SK-N-MC (cell line): ENCODE data around the gene SP1.
A peak's percentile ranks its signal among the peaks of the same experiment; 100 is the strongest.
"Not testable (repeated sequence)": the region's sequence is repeated elsewhere in the genome, so short reads cannot be mapped to it uniquely, and the experiment has no call there.

Experiments used
- DNase-seq: peaks from one replicate; pipeline ENCODE4 v3.0.0-alpha.2; 2011; ENCODE audit warnings: low read depth, low spot score
- H3K27ac ChIP-seq: fragments of 200-600 bp; sonication (generic); 2 replicates; pipeline ENCODE4 v1.5.1; 2016; ENCODE audit warnings: mixed run types
- H3K36me3 ChIP-seq: fragments of 200-600 bp; sonication (generic); 2 replicates; pipeline ENCODE4 v1.6.1; 2017; ENCODE audit warnings: antibody characterized with exemption, low read length, mixed read lengths; ENCODE audit not compliant: insufficient read depth
- H3K4me3 ChIP-seq: fragments of 200-600 bp; sonication (generic); 2 replicates; pipeline ENCODE4 v1.5.1; 2016
- H3K9ac ChIP-seq: fragments of 200-600 bp; sonication (generic); 2 replicates; pipeline ENCODE4 v1.8.0; 2017; ENCODE audit warnings: mixed run types, mixed read lengths; ENCODE audit not compliant: insufficient read length
- H3K9me3 ChIP-seq: fragments of 200-600 bp; sonication (generic); 2 replicates; pipeline ENCODE4 v1.6.1; 2017; ENCODE audit warnings: low read depth, mild to moderate bottlenecking, antibody characterized with exemption, low read length, moderate library complexity, mixed read lengths
- EZH2 ChIP-seq: fragments of 200-600 bp; sonication (generic); IDR thresholded peaks from one replicate; pipeline ENCODE4 v1.6.1; 2017; ENCODE audit warnings: antibody characterized with exemption
- FOXP2 ChIP-seq: optimal IDR thresholded peaks from 2 replicates; pipeline ENCODE3; 2011; ENCODE audit warnings: mild to moderate bottlenecking, moderate library complexity; ENCODE audit not compliant: insufficient read depth; ENCODE audit errors: extremely low read length, control extremely low read depth
- POLR2AphosphoS5 ChIP-seq: IDR thresholded peaks from 2 replicates; pipeline ENCODE4 v1.6.1; 2012; ENCODE audit warnings: mild to moderate bottlenecking, low read depth, low read length, borderline replicate concordance

The SP1 gene

DNA sequence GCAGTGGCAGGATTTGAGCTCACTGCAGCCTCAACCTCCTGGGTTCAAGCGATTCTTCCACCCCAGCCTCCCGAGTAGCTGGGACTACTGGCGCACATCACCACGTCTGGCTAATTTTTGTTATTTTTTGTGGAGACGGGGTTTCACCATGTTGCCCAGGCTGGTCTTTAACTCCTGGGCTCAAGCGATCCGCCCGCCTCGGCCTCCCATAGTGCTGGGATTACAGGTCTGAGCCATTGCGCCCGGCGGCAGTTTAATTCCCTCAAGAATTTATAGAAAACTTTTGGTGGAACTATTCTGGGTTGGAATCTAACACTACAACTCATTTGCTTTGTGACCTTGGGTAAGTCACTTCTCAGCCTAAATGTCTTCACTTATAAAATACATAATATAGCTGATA lies 1.8 kb upstream of the SP1 start:
- TF ChIP-seq FOXP2: no peak
- peak overlapping the region; percentile 82 for H3K9ac ChIP-seq
- peak overlapping the region; percentile 98 for H3K27ac ChIP-seq
- H3K9me3 ChIP-seq: no peaks in the 10 kb centered on the region
- no peak for DNase-seq
- no peak overlapping the region for H3K4me3 ChIP-seq
- peaks cover 23% of the 10 kb centered on the region for H3K36me3 ChIP-seq

DNA sequence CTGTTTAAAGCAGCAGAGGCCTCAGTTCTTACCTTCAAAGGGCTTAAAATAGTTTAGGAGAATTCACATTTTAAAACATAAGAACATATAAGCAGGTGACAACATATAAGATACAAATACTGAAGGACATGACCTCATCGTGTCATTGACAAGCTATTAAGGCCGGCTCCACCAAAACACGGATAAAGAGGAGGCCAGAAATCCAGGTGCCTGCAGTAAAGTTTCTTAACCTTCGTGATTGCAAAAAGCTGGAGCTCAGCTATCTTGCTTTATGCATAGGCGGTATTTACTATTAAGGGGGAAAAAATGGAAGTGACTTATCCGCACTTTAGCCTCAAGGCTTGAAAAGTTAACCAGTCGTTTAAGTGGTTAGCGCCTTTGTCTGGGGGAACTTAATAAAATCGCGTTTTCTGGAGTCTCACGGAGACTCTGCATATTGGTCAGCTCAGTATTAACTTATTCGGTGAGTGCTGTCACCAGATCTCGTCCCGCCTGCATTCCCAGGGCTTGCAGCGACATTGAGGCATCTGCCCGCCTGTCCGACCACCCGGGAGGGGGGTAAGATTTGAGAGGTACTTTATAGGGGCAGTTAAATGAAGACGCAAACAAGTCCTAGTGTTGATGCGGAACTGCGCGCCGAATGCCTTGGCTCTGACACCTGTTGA lies 1.1 kb upstream of the SP1 start:
- H3K36me3 ChIP-seq: peaks cover 29% of the 10 kb centered on the region
- peak overlapping the region; percentile 82 for H3K9ac ChIP-seq
- peak overlapping the region; percentile 77 for H3K4me3 ChIP-seq
- no peaks in the 10 kb centered on the region for H3K9me3 ChIP-seq
- no peak for DNase-seq
- peak overlapping the region; percentile 98 for H3K27ac ChIP-seq
- TF ChIP-seq FOXP2 (no peak), EZH2 (no peak), POLR2AphosphoS5 (no peak)

DNA sequence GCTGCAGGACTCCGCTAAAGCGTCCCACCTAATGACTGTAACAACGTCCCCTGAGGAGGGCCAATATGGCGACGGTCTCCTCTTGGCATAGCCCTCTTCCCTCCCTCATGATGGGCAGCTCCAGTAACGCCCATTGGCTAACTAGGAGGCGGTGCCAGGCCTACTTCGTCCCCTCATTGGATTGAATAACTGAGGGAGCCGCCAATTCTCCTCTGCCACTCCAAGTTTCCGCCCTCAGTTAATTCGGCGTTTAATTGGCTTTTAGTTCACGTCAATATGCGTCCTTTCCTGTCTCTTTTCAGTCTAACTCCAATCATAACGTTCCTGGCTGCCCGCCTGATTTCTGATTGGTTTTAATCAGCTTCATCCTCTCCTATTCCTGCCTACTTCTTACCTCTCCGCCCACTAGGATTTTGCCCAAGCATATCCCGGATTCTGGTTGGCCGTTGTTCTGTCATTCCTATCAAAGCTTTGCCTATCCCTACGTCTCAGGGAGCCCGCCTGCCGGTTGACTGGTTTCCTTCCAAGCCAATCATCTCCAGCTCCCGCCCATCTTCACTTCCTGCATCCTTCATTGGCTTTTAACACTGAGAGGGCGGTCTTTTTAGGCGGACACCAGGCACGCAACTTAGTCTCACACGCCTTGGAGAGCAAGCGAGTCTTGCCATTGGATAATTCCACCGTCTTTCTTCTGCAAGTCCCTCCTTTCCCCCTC lies 430 bp upstream of the SP1 start:
- Histone ChIP-seq H3K9ac (peak overlapping the region; percentile 96), H3K4me3 (peak overlapping the region; percentile 89), H3K36me3 (peaks cover 34% of the 10 kb centered on the region), H3K27ac (peak overlapping the region; percentile 98), H3K9me3 (no peaks in the 10 kb centered on the region)
- TF ChIP-seq POLR2AphosphoS5: peak; percentile 80
- TF ChIP-seq FOXP2: no peak
- TF ChIP-seq EZH2: no peak
- peak; percentile 100 for DNase-seq

DNA sequence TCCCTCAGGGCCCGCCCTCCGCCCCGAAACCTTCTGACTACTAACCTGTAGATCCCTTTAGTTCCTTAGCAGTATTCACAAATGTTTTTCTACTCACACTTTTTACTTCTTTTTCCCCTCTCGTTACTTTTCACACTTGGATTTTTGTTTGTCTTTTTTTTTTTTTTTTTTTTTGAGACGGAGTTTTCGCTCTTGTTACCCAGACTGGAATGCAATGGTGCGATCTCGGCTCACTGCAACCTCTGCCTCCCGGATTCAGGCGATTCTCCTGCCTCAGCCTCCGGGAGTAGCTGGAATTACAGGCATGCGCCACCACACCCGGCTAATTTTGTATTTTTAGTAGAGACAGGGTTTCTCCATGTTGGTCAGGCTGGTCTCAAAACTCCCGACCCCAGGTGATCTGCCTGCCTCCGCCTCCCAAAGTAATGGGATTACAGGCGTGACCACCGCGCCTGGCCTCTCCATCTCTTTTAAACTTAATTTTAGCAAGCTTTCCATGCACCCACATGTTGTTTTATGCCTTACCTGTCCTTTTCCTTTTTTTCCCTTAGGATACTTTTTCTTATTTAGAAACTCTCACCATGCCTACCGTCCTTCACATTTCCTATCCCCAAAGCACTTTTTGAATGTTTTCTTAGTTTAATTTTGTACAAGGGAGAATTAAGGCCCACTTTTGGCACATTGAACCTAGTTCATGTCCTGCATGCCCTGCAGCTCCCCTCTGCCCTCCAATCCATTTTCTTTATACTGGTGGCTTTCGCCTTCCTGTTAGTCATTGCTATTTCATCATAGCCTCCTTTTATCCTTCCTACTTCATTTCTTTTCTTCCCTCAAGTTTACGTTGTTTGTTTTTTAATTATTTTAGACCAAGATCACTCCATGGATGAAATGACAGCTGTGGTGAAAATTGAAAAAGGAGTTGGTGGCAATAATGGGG lies 1.1 kb downstream of the SP1 start:
- H3K27ac ChIP-seq: peak overlapping the region; percentile 91
- no peak for DNase-seq
- no peaks in the 10 kb centered on the region for H3K9me3 ChIP-seq
- H3K4me3 ChIP-seq: peak overlapping the region; percentile 89
- peaks cover 42% of the 10 kb centered on the region for H3K36me3 ChIP-seq
- peak overlapping the region; percentile 71 for H3K9ac ChIP-seq
- no peak for TF ChIP-seq FOXP2
- 0 out of 2 replicates have a peak, but pooled peaks have one; percentile 24 for TF ChIP-seq POLR2AphosphoS5
- no peak for TF ChIP-seq EZH2

DNA sequence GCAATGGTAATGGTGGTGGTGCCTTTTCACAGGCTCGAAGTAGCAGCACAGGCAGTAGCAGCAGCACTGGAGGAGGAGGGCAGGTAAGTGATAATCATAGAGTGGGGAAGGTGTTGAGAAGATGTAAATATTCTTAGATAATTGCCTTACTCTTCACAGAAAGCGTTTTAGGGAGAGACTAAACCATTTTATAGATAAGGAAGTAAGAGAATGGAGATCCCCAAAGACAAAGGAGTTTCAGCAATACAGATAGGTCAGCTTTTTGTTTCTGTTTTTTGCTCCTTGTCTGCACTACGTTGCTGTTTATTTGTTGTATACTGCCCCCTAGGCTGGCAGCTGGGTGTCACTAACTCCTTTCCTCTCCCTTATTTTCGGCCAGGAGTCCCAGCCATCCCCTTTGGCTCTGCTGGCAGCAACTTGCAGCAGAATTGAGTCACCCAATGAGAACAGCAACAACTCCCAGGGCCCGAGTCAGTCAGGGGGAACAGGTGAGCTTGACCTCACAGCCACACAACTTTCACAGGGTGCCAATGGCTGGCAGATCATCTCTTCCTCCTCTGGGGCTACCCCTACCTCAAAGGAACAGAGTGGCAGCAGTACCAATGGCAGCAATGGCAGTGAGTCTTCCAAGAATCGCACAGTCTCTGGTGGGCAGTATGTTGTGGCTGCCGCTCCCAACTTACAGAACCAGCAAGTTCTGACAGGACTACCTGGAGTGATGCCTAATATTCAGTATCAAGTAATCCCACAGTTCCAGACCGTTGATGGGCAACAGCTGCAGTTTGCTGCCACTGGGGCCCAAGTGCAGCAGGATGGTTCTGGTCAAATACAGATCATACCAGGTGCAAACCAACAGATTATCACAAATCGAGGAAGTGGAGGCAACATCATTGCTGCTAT lies 2.0 kb downstream of the SP1 start:
- TF ChIP-seq FOXP2 (no peak), EZH2 (no peak), POLR2AphosphoS5 (no peak)
- DNase-seq: no peak
- Histone ChIP-seq H3K27ac (peak overlapping the region; percentile 91), H3K9me3 (no peaks in the 10 kb centered on the region), H3K4me3 (peak overlapping the region; percentile 89), H3K9ac (peak overlapping the region; percentile 71), H3K36me3 (peaks cover 51% of the 10 kb centered on the region)

DNA sequence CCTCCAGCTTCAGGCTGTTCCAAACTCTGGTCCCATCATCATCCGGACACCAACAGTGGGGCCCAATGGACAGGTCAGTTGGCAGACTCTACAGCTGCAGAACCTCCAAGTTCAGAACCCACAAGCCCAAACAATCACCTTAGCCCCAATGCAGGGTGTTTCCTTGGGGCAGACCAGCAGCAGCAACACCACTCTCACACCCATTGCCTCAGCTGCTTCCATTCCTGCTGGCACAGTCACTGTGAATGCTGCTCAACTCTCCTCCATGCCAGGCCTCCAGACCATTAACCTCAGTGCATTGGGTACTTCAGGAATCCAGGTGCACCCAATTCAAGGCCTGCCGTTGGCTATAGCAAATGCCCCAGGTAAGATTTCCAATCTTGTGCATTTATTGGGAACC lies 3.3 kb downstream of the SP1 start:
- no peak for DNase-seq
- H3K27ac ChIP-seq: no peak overlapping the region
- peak overlapping the region; percentile 54 for H3K4me3 ChIP-seq
- TF ChIP-seq POLR2AphosphoS5 (no peak), EZH2 (no peak), FOXP2 (no peak)
- H3K9ac ChIP-seq: no peak overlapping the region
- no peaks in the 10 kb centered on the region for H3K9me3 ChIP-seq
- H3K36me3 ChIP-seq: peaks cover 60% of the 10 kb centered on the region

DNA sequence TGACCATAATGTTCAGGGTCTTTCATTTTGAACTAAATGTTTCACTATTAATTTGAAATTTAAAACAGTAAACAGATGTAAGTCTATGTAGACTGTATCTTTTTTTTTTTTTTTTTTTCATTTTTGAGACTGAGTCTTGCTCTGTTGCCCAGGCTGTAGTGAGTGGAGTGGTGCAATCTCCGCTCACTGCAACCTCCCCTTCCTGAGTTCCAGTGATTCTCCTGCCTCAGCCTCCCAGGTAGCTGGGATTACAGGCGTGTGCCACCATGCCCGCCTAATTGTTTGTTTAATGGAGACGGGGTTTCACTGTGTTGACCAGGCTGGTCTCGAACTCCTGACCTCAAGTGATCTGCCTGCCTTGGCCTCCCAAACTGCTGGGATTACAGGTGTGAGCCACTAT lies 6.4 kb downstream of the SP1 start:
- H3K9ac ChIP-seq, H3K9me3 ChIP-seq, DNase-seq: not testable (repeated sequence)
- H3K27ac ChIP-seq: peak overlapping the region; percentile 94
- H3K4me3 ChIP-seq: peak overlapping the region; percentile 67
- H3K36me3 ChIP-seq: peaks cover 57% of the 10 kb centered on the region

DNA sequence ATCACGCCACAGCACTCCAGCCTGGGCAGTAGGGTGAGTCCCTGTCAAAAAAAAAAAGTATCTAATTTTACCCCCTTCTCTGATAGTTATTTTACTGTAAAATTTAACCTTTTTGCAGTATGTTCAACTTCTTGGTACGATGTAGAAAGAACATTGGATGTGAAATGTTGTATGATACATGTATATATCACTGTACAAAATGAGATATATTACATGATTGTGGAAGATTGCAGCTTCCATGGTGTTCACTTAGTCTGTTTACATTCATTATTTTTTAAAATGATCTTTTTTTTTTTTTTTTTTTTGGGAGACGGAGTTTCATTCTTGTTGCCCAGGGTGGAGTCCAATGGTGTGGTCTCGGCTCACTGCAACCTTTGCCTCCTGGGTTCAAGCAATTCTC lies 9.0 kb downstream of the SP1 start:
- DNase-seq: no peak
- Histone ChIP-seq H3K36me3 (peaks cover 31% of the 10 kb centered on the region), H3K9me3 (no peaks in the 10 kb centered on the region), H3K9ac (no peak overlapping the region), H3K27ac (peak overlapping the region; percentile 94; the same call in 1 of the 2 replicates), H3K4me3 (no peak overlapping the region)
- no peak for TF ChIP-seq POLR2AphosphoS5
- TF ChIP-seq EZH2: no peak
- no peak for TF ChIP-seq FOXP2
